HepG2 (cell line): ENCODE data around the gene CNNM3. TPM values are rescaled to one million over a fixed set of nuclear protein-coding genes. Genes with fewer than 3 reads are reported as not detected.

Experiments
- BCLAF1 ChIP-seq: fragments of 450-650 bp; IDR thresholded peaks from 2 replicates; pipeline ENCODE4 v1.6.1; 2017; ENCODE audit warnings: mild to moderate bottlenecking
- BHLHE40 ChIP-seq: IDR thresholded peaks from 2 replicates; pipeline ENCODE4 v1.6.1; 2011; ENCODE audit warnings: low read length, improper control_type of control experiment
- BRD4 ChIP-seq: sonication (generic); formaldehyde crosslinking; IDR thresholded peaks from 2 replicates; pipeline ENCODE4 v1.4.0; 2020; ENCODE audit warnings: missing genetic modification reagents
- ETV6 ChIP-seq: sonication (generic); formaldehyde crosslinking; conservative IDR thresholded peaks from 2 replicates; pipeline ENCODE4 v1.4.0; 2020; ENCODE audit warnings: missing genetic modification reagents
- FIP1L1 ChIP-seq: fragments of 200-400 bp; formaldehyde crosslinking; IDR thresholded peaks from 2 replicates; pipeline ENCODE4 v1.6.1; 2018; ENCODE audit warnings: low read depth, mild to moderate bottlenecking, low read length, moderate library complexity, borderline replicate concordance; ENCODE audit not compliant: insufficient read depth
- GRHL1 ChIP-seq: sonication (generic); formaldehyde crosslinking; conservative IDR thresholded peaks from 2 replicates; pipeline ENCODE4 v1.8.0; 2022; ENCODE audit warnings: missing genetic modification reagents
- GTF3A ChIP-seq: sonication (generic); formaldehyde crosslinking; conservative IDR thresholded peaks from 2 replicates; pipeline ENCODE4 v1.4.0; 2020; ENCODE audit warnings: mild to moderate bottlenecking, missing genetic modification reagents
- HBP1 ChIP-seq: IDR thresholded peaks from 2 replicates; pipeline ENCODE4 v1.6.1; 2016; ENCODE audit warnings: low read depth, control low read depth
- HDAC1 ChIP-seq: sonication (generic); formaldehyde crosslinking; IDR thresholded peaks from 2 replicates; pipeline ENCODE4 v1.5.1; 2020; ENCODE audit warnings: mild to moderate bottlenecking, missing genetic modification reagents
- KDM6A ChIP-seq: IDR thresholded peaks from 2 replicates; pipeline ENCODE4 v1.6.1; 2016; ENCODE audit warnings: low read depth
- MAX ChIP-seq: IDR thresholded peaks from 2 replicates; pipeline ENCODE4 v1.6.1; 2012; ENCODE audit warnings: inconsistent platforms
- NRL ChIP-seq: sonication (generic); formaldehyde crosslinking; IDR thresholded peaks from 2 replicates; pipeline ENCODE4 v1.5.0; 2020; ENCODE audit warnings: missing genetic modification reagents, mild to moderate bottlenecking, moderate library complexity, borderline replicate concordance
- POLR2A ChIP-seq, 2 experiments: IDR thresholded peaks; 2 replicates each; pipeline ENCODE4 v1.6.1; 2011; ENCODE audit warnings: low read depth in 2 of 2, low read length in 2 of 2, mild to moderate bottlenecking in 1 of 2, moderate library complexity in 1 of 2; ENCODE audit not compliant: insufficient read depth in 1 of 2
- SKIL ChIP-seq: sonication (generic); formaldehyde crosslinking; IDR thresholded peaks from 2 replicates; pipeline ENCODE4 v1.8.0; 2022; ENCODE audit warnings: missing genetic modification reagents, mild to moderate bottlenecking, moderate library complexity, borderline replicate concordance
- SMARCE1 ChIP-seq: fragments of 450-650 bp; IDR thresholded peaks from 2 replicates; pipeline ENCODE4 v1.6.1; 2017; ENCODE audit warnings: borderline replicate concordance
- TCF7L2 ChIP-seq: IDR thresholded peaks from 2 replicates; pipeline ENCODE4 v1.6.1; 2011; ENCODE audit warnings: mild to moderate bottlenecking, low read depth, low read length, moderate library complexity
- THAP7 ChIP-seq: sonication (generic); formaldehyde crosslinking; IDR thresholded peaks from 2 replicates; pipeline ENCODE4 v1.8.1; 2023; ENCODE audit warnings: mild to moderate bottlenecking, missing genetic modification reagents
- ZNF230 ChIP-seq: sonication (generic); formaldehyde crosslinking; IDR thresholded peaks from 2 replicates; pipeline ENCODE4 v1.4.0; 2020; ENCODE audit warnings: mild to moderate bottlenecking, missing genetic modification reagents
- ZNF616 ChIP-seq: sonication (generic); formaldehyde crosslinking; IDR thresholded peaks from 2 replicates; pipeline ENCODE4 v1.5.0; 2020; ENCODE audit warnings: low read depth, mild to moderate bottlenecking, missing genetic modification reagents
- ZNF629 ChIP-seq: sonication (generic); formaldehyde crosslinking; conservative IDR thresholded peaks from 2 replicates; pipeline ENCODE4 v1.5.0; 2020; ENCODE audit warnings: missing genetic modification reagents
- polyA plus RNA-seq, 8 experiments: library from polyadenylated mRNA; depleted of rRNA in 3 of 8; stranded (reverse) in 7 of 8; unstranded in 1 of 8; fragments of >200 nt; fragmentation: Illumina TruSeq in 4 of 8; extraction: Trizol in 4 of 8; gene quantifications; 2 replicates each; pipeline versions ENCODE4 v1.2.1 to v1.2.3, GENCODE V29; 2011 to 2016; ENCODE audit warnings: low read depth in 4 of 8, missing spikeins in 1 of 8, mixed read lengths in 1 of 8; ENCODE audit not compliant: insufficient read depth in 1 of 8
- total RNA-seq, 5 experiments: library from RNA; depleted of rRNA; stranded (reverse); fragments of >200 nt; fragmentation: Illumina TruSeq; extraction: Trizol; gene quantifications; 2 replicates each; pipeline ENCODE4 v1.2.3, GENCODE V29; 2016; ENCODE audit warnings: low read depth in 1 of 5

CNNM3 gene
- total and polyA plus RNA-seq, 2 of the 13 experiments (the other 11 are each of a cell fraction or from before 2014, with no cell fraction given) = 21.2 to 27.9 TPM

- TF ChIP-seq MAX (peak; percentile 58), SMARCE1 (no peak), THAP7 (no peak), KDM6A (no peak), HBP1 (CRISPR knock-in tag) (no peak), ZNF629 (CRISPR knock-in tag) (0 out of 2 replicates have a peak, but pooled peaks have one; percentile 2), ETV6 (CRISPR knock-in tag) (no peak), TCF7L2 (no peak), NRL (no peak), BRD4 (CRISPR knock-in tag) (no peak), BHLHE40 (no peak), POLR2A (IDR thresholded peaks at IDR 0.05; ENCODE audit: insufficient read depth in 1 of 2, low read depth in 2 of 2, low read length in 2 of 2) (peak in 1 of 2 experiments; percentile 72; a peak in 2 of 4 replicates), HDAC1 (CRISPR knock-in tag) (peak; percentile 4), SKIL (CRISPR knock-in tag) (no peak), ZNF230 (CRISPR knock-in tag) (no peak; the same call in 1 of the 2 replicates), ZNF616 (CRISPR knock-in tag) (no peak), BCLAF1 (no peak), GRHL1 (CRISPR knock-in tag) (no peak), GTF3A (CRISPR knock-in tag) (no peak), FIP1L1 (0 out of 2 replicates have a peak, but pooled peaks have one; percentile 48)
These were observed 41.0 kb downstream of the CNNM3 start (continued) for GRCh38 chr2:96856776-96857666.
